Panc1 (cell line): Measurements from ENCODE around the gene HS6ST3. TPM values are rescaled to one million over a fixed set of nuclear protein-coding genes. Genes with fewer than 3 reads are reported as not detected.

ENCODE experiments used
- ATAC-seq: fragments of 200-7000 bp; cut with Tn5 transposase; 2 replicates; pipeline ENCODE4 v1.9.1; 2020; ENCODE audit warnings: mild to moderate bottlenecking, moderate library complexity
- BruUV-seq: library from RNA; stranded (reverse); fragments of 400-500 nt; replicated peaks from 2 replicates; lab custom pipeline; 2021; lab: Mats Ljungman, UMichigan
- CTCF ChIA-PET: fragments of 300-600 bp; sonication (Branson Sonifier 250); formaldehyde crosslinking; loops from one replicate; lab custom pipeline; 2022; ENCODE audit warnings: antibody characterized with exemption; lab: Charles Lee
- POLR2A ChIA-PET: fragments of 300-600 bp; sonication (Branson Sonifier 250); formaldehyde crosslinking; loops from one replicate; lab custom pipeline; 2022; ENCODE audit warnings: antibody characterized with exemption; lab: Charles Lee
- DNase-seq: peaks from one replicate; pipeline ENCODE4 v3.0.0-alpha.2; 2010; ENCODE audit warnings: low read depth, low spot score
- H3K27ac ChIP-seq: 2 replicates; pipeline ENCODE4 v1.5.1; 2011; ENCODE audit warnings: mild to moderate bottlenecking, low read length, inconsistent platforms
- H3K27me3 ChIP-seq: fragments of 200-500 bp; sonication (Bioruptor generic); 2 replicates; pipeline ENCODE4 v1.6.0; 2014; ENCODE audit warnings: low read length, inconsistent platforms; ENCODE audit not compliant: control insufficient read depth, insufficient read depth
- H3K36me3 ChIP-seq: fragments of 200-500 bp; sonication (Bioruptor generic); 2 replicates; pipeline ENCODE4 v1.5.1; 2014; ENCODE audit warnings: inconsistent platforms, mild to moderate bottlenecking, low read length, moderate library complexity; ENCODE audit not compliant: control insufficient read depth, insufficient read depth
- H3K4me1 ChIP-seq: 2 replicates; pipeline ENCODE4 v1.5.1; 2011; ENCODE audit warnings: inconsistent platforms, mild to moderate bottlenecking, low read length, moderate library complexity; ENCODE audit not compliant: control insufficient read depth, insufficient read depth
- H3K4me3 ChIP-seq, 2 experiments: 2 replicates each; pipeline ENCODE4 v1.5.1; 2011 to 2012; ENCODE audit warnings: low read depth in 2 of 2, low read length in 2 of 2, mild to moderate bottlenecking in 2 of 2, inconsistent platforms in 1 of 2, moderate library complexity in 1 of 2
- H3K9me3 ChIP-seq: fragments of 200-500 bp; sonication (Bioruptor generic); 2 replicates; pipeline ENCODE4 v1.5.1; 2014; ENCODE audit warnings: low read depth, mild to moderate bottlenecking, inconsistent platforms, low read length, moderate library complexity; ENCODE audit not compliant: control insufficient read depth, insufficient read depth
- POLR2AphosphoS5 ChIP-seq: IDR thresholded peaks from 2 replicates; pipeline ENCODE4 v1.6.1; 2012; ENCODE audit warnings: mild to moderate bottlenecking, low read depth, low read length, moderate library complexity
- SIN3A ChIP-seq: IDR thresholded peaks from 2 replicates; pipeline ENCODE4 v1.6.1; 2012; ENCODE audit warnings: low read depth, mild to moderate bottlenecking, low read length, moderate library complexity, borderline replicate concordance; ENCODE audit not compliant: insufficient read depth
- TCF7L2 ChIP-seq: IDR thresholded peaks from 2 replicates; pipeline ENCODE4 v1.6.1; 2011; ENCODE audit warnings: mild to moderate bottlenecking, low read depth, low read length, inconsistent platforms
- in situ Hi-C: cut with HindIII; loops from 2 replicates; pipeline ENCODE4 v1.10.0; 2016; ENCODE audit warnings: low sequenced_read_pairs, low pct_unique_long_range_greater_than_20kb
- intact Hi-C: fragments of 100-400 bp; cut with micrococcal nuclease; formaldehyde crosslinking; loops from one replicate; pipeline ENCODE4 v1.10.0; 2022; ENCODE audit not compliant: unreplicated experiment
- total RNA-seq: library from RNA; stranded (reverse); gene quantifications from one replicate; pipeline ENCODE4 v1.2.1, GENCODE V29; 2021; ENCODE audit not compliant: unreplicated experiment
- TF ChIP-seq, protein P1 (sequence below), 2 experiments: IDR thresholded peaks; 2 replicates each; pipeline ENCODE4 v1.6.1; 2011 to 2012; ENCODE audit warnings: low read depth in 2 of 2, control low read depth in 1 of 2, low read length in 1 of 2, mild to moderate bottlenecking in 1 of 2, moderate library complexity in 1 of 2; ENCODE audit not compliant: insufficient read depth in 1 of 2
- TF ChIP-seq, protein P2 (sequence below): fragments of 450-650 bp; IDR thresholded peaks from 2 replicates; pipeline ENCODE4 v1.5.1; 2017; ENCODE audit warnings: mild to moderate bottlenecking

Gene HS6ST3
- total RNA-seq, 1 experiment from 2014 or later: 0.13 TPM

DNA sequence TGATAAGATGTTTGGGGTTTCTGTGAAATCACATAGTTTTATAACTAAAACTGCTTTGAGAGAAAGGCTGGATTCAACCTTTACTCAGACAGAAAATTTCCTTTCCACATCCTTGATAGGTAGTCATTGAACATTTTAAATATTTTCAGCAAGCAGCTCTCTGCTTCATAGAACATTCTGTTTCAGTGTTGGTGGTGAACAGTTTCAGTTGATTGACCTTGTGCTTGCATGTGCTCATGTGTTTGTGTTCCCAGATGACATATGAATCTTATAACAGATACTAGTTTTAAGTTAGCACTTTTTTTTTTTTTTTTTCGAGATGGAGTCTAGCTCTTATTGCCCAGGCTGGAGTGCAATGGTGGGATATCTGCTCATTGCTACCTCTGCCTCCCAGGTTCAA lies 290.1 kb downstream of the HS6ST3 start:
- DNase-seq: no peak
- no peaks in the 10 kb centered on the region for H3K36me3 ChIP-seq
- ChIA-PET CTCF (no interaction called here), POLR2A (no interaction called here)
- TF ChIP-seq TCF7L2: no peak
- no peak for TF ChIP-seq SIN3A
- no peak for TF ChIP-seq POLR2AphosphoS5
- TF ChIP-seq, protein P1, sequence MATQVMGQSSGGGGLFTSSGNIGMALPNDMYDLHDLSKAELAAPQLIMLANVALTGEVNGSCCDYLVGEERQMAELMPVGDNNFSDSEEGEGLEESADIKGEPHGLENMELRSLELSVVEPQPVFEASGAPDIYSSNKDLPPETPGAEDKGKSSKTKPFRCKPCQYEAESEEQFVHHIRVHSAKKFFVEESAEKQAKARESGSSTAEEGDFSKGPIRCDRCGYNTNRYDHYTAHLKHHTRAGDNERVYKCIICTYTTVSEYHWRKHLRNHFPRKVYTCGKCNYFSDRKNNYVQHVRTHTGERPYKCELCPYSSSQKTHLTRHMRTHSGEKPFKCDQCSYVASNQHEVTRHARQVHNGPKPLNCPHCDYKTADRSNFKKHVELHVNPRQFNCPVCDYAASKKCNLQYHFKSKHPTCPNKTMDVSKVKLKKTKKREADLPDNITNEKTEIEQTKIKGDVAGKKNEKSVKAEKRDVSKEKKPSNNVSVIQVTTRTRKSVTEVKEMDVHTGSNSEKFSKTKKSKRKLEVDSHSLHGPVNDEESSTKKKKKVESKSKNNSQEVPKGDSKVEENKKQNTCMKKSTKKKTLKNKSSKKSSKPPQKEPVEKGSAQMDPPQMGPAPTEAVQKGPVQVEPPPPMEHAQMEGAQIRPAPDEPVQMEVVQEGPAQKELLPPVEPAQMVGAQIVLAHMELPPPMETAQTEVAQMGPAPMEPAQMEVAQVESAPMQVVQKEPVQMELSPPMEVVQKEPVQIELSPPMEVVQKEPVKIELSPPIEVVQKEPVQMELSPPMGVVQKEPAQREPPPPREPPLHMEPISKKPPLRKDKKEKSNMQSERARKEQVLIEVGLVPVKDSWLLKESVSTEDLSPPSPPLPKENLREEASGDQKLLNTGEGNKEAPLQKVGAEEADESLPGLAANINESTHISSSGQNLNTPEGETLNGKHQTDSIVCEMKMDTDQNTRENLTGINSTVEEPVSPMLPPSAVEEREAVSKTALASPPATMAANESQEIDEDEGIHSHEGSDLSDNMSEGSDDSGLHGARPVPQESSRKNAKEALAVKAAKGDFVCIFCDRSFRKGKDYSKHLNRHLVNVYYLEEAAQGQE (IDR thresholded peaks at IDR 0.05; ENCODE audit: insufficient read depth in 1 of 2, low read depth in 2 of 2, low read length in 1 of 2): no peak
- TF ChIP-seq, protein P2, sequence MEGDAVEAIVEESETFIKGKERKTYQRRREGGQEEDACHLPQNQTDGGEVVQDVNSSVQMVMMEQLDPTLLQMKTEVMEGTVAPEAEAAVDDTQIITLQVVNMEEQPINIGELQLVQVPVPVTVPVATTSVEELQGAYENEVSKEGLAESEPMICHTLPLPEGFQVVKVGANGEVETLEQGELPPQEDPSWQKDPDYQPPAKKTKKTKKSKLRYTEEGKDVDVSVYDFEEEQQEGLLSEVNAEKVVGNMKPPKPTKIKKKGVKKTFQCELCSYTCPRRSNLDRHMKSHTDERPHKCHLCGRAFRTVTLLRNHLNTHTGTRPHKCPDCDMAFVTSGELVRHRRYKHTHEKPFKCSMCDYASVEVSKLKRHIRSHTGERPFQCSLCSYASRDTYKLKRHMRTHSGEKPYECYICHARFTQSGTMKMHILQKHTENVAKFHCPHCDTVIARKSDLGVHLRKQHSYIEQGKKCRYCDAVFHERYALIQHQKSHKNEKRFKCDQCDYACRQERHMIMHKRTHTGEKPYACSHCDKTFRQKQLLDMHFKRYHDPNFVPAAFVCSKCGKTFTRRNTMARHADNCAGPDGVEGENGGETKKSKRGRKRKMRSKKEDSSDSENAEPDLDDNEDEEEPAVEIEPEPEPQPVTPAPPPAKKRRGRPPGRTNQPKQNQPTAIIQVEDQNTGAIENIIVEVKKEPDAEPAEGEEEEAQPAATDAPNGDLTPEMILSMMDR: no peak
- H3K27me3 ChIP-seq: no peaks in the 10 kb centered on the region
- BruUV-seq: no TSS peak
- no peak overlapping the region for H3K4me3 ChIP-seq
- ATAC-seq: no peak
- H3K27ac ChIP-seq: no peak overlapping the region
- no peaks in the 10 kb centered on the region for H3K4me1 ChIP-seq
- intact Hi-C loops (no loop called here), in situ Hi-C loops (no loop called here)
- no peaks in the 10 kb centered on the region for H3K9me3 ChIP-seq

DNA sequence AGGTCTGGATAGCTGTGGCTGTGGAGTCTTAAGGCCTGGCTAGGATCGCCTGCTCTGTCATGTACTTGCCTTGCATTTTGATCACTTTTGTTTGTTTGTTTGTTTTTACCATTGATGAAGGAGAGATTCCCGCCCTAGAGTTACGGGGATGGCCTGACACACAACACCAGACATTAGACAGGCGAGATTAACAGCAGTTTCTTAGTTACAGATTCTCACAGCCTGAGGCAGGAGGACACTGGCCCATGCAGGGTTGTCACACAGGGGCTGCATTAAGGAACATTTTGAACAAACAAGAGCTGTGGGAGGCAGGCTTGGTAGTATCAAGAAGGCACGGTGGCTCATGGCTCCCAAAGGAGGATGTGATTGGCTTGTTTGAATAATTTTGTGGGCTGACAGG lies 291.8 kb downstream of the HS6ST3 start:
- no peak for ATAC-seq
- Histone ChIP-seq H3K4me1 (no peaks in the 10 kb centered on the region), H3K27me3 (no peaks in the 10 kb centered on the region), H3K9me3 (no peaks in the 10 kb centered on the region), H3K36me3 (no peaks in the 10 kb centered on the region), H3K4me3 (no peak overlapping the region), H3K27ac (no peak overlapping the region)
- no peak for DNase-seq
- intact Hi-C loops (no loop called here), in situ Hi-C loops (no loop called here)
- ChIA-PET CTCF (no interaction called here), POLR2A (no interaction called here)
- BruUV-seq: no TSS peak
- TF ChIP-seq, protein P1 (IDR thresholded peaks at IDR 0.05; ENCODE audit: insufficient read depth in 1 of 2, low read depth in 2 of 2, low read length in 1 of 2): no peak
- TF ChIP-seq, protein P2: no peak
- TF ChIP-seq SIN3A (no peak), POLR2AphosphoS5 (no peak), TCF7L2 (no peak)
